HG02610 (cell line): ENCODE results near the gene ROR2.
"Not testable (repeated sequence)": the region's sequence is repeated elsewhere in the genome, so short reads cannot be mapped to it uniquely, and the experiment has no call there.

Experiments
- ATAC-seq: cut with Tn5 transposase; IDR thresholded peaks from one replicate; pipeline ENCODE4 v1.9.1; 2021; ENCODE audit warnings: mild to moderate bottlenecking, moderate library complexity; ENCODE audit not compliant: unreplicated experiment

Gene ROR2

GRCh38 chr9:91924090-91924489, 25.9 kb downstream of the ROR2 start:
- no peak for ATAC-seq

- no peak for ATAC-seq
Observed at GRCh38 chr9:91923145-91923544, 26.9 kb downstream of the ROR2 start.

GRCh38 chr9:91921371-91921770, 28.7 kb downstream of the ROR2 start:
- no peak for ATAC-seq

DNA sequence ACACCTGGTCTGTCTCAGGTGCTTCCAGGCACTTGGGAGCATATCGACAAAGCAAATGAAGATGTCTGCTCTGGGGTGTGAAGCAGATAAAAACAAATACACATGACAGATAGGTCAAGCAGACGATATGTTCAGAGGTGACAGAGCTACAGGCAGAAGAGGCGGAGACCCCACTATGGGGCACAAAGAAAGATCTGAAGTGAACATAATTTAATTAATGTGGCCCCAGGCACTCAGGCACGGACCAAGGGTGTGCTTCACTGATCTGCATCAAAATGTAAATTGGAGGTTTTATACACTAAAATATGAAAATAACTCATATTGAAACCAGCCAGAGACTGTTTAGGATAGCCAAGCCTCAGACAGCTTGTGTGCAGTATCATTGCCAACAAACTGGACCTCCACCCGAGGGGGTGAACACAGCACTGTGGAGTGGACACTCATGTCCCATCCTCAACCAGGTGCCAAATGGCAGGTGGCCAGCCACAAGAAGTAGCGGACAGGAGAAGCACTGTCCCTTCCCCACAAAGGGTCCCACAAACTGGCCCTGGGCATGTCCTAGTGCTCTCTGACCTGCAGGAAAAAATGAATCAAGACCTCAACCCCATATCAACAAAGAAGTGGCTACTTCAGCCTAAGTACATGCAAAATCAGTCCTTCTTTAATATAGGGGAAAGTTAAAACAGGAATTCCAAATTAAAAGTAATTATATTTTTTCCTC, 29.2 kb downstream of the ROR2 start:
- ATAC-seq: no peak

- no peak for ATAC-seq
Observed at GRCh38 chr9:91919621-91920020, 30.4 kb downstream of the ROR2 start.

GRCh38 chr9:91917436-91917835, 32.6 kb downstream of the ROR2 start:
- ATAC-seq: no peak

DNA sequence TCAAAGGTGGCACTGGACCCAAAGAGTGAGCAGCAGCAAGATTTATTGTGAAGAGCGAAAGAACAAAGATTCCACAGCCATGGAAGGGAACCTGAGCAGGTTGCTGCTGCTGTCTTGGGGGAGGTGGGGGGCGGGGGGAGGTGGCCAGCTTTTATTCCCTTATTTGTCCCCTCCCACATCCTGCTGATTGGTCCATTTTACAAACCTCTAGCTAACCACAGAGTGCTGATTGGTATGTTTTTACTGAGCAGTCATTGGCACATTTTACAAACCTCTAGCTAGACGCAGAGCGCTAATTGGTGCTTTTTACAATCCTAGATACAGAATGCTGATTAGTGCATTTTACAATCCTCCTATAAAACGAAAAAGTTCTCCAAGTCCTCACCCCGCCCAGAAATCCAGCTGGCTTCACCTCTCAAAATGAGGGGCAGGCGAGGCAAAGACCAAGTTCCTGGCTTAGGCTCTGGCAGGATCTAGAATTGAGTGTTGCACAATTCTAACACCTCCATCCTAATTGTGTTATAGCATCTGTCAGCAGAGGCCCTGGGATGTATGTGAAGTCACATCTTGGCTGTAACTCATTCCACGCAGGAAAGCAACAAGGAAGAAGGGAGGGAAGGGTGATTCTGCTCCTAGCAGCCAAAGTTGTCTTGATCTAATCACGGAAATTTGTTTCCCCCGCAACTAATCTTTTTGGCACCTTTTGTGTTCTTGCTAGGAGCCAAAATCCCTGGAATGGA, 34.3 kb downstream of the ROR2 start:
- no peak for ATAC-seq

DNA sequence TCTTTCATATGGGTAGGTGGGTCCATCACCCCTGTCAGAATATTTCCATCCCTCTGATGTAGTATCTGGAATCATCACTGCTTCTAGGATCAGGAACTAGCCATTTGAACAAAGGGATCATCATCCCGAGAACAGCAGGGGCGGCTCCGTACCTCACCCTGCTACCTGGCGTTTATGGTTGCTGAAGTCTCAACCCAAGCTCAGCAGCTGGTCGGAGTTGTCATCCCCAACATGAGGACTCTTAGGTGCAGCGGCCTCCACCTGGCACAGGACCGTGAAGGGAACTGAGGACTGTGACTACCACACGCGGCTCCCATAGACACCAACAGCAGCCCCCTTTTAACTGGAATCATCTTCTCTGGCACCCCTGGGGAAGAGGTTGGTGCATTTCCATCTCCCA, 35.1 kb downstream of the ROR2 start:
- no peak for ATAC-seq

DNA sequence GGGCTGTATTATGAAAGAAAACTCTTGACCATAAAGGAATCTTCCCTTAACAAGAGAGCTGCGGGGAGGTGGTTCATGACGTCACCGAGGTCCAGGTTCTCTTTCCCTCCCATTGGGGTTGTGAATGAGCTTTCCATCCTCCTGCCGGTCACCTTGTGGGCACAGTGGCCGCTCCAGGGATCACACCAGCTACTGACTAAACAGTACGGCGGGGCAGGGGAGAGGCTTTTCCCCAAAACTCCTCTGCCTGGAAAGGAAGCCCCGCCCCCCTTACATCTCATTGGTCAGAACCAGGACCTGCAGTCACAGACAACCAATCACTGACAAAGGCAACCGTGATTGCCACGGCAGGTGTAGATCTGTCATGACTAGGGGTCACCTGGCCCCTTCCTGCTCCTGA, 35.6 kb downstream of the ROR2 start:
- ATAC-seq: no peak

DNA sequence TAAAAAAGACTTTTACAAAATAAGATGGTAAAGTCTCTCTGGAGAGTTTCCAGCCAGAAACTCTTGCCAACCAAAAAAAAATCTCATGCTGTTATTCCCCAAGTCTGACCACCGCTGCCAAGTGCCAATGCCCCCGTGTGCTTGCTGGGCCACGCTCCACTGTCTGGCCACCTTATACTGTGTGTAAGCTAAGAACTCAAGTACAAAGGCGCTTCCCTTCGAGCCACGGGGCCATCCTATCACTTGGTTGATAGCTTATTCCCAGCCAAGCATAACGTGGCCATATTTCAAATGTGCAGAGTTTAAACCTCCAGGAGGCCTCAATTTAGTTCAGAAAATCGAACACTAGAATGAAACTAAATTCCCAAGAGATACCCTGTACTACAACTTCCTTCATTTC, 36.0 kb downstream of the ROR2 start:
- no peak for ATAC-seq

- no peak for ATAC-seq
Observed at GRCh38 chr9:91913096-91913495, 36.9 kb downstream of the ROR2 start.

DNA sequence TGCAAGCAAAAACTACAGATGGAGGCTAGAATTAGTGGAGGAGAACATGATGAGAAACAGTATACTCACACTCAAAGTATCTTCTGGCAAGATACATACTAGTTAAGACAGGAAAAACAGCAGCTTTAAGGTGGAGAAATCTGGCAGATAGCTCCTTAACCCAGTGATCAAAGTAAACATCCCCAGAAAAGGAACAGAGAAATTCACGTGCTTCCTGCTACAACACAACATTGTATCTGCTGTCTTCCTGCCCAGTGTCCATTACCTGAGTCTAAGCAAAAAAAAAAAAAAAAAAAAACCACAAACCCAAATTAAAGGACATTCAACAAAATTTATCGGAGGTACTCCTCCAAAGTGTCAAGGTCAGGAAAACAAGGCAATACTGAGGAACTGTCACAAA, 38.4 kb downstream of the ROR2 start:
- no peak for ATAC-seq

DNA sequence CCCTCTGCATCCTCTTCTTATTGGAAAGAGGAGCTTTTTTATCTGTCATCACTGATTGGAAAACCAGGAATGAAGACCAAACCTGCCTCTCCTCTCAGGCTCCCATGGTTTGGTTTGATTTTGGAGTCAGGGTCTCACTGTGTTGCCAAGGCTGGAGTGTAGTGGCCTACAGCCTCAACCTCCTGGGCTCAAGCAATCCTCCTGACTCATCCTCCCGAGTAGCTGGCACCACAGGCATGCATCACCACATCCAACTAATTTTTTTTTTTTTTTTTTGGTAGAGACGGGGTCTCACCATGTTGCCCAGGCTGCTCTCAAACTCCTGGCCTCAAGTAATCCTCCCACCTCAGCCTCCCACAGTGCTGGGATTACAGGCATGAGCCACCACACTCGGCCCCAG, 40.8 kb downstream of the ROR2 start:
- not testable (repeated sequence) for ATAC-seq

DNA sequence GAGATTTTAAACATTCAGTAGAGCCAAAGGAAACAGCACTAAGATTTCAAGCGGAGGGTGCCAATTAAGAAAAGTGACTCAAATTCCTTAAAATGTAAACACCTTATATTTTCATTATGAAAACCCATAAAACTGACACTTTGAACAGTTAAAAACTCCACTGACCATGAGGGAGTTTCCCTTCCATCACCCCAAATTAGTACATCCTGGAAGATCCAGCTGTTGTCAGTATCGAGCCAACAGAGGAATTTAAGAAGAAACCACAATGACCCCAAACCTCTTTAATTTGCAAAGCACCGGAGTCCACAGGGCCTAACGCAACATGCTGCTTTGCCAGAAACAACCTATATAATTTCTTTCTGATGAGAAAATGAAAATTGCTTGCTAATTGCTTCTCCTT, 41.3 kb downstream of the ROR2 start:
- no peak for ATAC-seq

GRCh38 chr9:91908293-91908623, 41.8 kb downstream of the ROR2 start:
- ATAC-seq: no peak

GRCh38 chr9:91907484-91908292, 42.3 kb downstream of the ROR2 start:
- no peak for ATAC-seq

DNA sequence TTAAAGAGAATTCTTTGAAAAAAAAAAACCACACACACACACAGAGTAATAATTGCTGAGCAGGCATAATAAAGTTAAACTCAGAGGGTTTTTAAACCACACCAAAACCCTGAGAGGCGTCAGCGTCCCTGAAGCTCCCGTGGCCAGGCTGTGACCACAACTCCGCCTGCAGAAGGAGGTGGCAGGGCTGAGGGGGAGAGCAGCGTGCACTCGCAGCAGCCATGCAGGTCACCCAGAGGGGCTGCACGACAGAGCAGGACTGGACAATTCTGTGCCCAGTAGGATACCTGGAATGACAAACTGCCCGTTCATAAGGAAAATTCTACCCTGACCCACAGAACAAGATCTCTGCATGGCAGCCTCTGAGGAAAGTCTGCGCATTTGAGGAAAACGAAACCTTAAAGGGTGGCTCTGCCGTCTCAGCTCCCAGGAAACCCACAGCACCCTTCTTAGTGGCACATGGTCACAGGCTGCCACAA, 44.0 kb downstream of the ROR2 start:
- ATAC-seq: no peak

GRCh38 chr9:91905237-91905650, 44.8 kb downstream of the ROR2 start:
- ATAC-seq: no peak

- no peak for ATAC-seq
Observed at GRCh38 chr9:91904588-91905236, 45.3 kb downstream of the ROR2 start.

DNA sequence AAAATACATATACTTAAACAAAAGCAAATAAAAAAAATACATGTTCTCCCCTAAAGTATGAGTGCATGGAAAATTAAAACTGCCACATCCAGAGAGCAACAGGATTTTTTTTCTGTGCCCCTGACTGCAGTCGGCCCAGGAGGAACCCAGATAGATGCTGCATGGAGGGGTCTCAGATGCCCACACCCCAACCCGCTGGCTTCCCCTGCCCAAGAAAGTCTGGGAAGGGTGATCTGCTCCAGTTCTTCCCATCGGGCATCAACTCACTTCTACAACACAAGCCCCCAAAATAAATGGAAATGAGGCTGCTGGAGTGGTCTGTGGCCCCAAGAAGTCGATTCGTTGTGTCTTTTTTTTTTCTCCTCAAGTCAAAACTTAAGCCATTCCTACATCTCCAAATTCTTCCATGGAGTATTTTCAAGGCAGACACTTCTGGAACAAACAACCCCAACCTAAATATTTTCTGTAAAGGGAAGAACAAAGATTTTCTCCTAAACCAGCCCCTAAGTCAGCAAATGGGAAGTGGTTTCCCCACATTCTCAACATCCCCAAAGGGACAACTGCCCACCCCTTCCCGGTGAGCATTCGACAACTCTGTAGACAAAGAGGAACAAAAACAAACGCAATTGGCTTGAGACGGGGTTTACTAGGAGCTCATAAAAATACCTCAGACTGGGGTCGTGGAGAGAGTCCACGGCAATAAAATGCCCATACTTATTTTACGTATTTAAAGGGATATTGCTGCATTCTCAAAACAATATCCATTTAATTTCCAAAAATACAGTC, 46.7 kb downstream of the ROR2 start:
- ATAC-seq: no peak
